Middle frontal gyrus (tissue), 1 donor: ENCODE measurements around the gene HOXA6.

Experiments used
- DNase-seq: peaks from one replicate; pipeline ENCODE4 v3.0.0-alpha.2; 2015; ENCODE audit warnings: low spot score; ENCODE audit errors: extremely low spot score

HOXA6 gene

GRCh38 chr7:27173956-27174873, 26.6 kb upstream of the HOXA6 start, which contains the start of gene HOXA10:
HOXA10 (minus strand) TSS chr7:27174320; CDS start chr7:27174306, 14 bp downstream.
- DNase-seq = no peak

DNA sequence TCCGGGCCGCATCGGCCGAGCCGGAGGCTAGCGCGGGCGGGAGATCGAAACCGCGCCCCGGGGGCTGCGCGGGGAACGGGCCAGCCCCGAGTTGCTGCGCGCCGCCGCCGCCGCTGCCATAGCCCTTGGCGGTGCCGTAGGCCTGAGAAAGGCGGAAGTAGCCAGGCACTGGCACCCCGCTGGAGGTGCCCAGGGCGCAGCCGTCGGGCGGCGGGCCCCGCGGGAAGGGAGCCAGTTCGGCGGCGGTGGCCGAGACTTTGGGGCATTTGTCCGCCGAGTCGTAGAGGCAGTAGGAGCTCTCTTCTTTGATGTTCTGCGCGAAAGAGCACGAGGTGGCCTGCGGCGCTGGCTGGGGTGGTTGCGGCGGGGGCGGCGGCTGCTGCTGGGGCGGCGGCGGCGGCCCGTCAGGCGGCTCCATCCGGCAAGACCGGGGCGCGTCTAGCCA, 26.0 kb upstream of the HOXA6 start:
- no peak for DNase-seq

- DNase-seq = no peak
Measured at GRCh38 chr7:27172823-27173510, 25.4 kb upstream of the HOXA6 start.

DNA sequence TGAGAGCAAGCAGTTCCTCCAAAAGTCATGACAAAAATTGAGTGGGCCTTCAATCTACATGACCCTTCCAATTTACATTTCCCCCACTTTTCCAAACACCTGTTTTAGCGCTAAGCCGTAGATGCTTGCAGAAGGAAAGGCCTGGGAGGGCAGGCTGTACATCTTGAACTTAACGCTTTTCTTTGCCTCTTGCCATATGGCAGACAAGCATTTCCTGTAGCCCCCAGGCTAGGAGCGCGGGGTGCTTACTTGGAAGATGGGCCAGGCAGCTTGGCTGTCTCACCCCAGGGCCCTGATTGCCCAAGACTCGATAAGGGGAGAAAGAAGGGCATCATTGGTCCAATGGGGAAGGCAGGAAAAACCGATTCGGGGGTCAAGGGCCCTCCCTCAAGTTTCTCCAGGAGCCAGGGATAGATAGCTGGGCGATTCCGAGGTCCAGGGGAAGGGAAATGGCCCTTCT, 24.8 kb upstream of the HOXA6 start:
- no peak for DNase-seq

- DNase-seq = no peak
Measured at GRCh38 chr7:27171637-27172314, 24.2 kb upstream of the HOXA6 start.

DNA sequence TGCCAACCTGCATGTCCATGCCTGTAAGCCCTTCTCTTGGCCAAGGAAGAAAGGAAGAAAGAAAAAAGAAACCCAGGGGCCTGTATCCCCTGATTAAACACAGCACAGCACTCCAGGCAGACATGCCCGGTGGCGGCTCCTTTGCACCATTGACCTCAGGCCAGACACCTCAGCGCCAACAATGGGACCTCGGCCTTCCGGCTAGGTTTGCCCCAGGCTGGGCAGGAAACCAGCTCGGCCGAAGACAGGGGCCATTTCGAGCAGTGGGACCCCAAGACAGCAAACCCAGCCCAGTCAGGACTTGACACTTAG, 23.7 kb upstream of the HOXA6 start:
- DNase-seq = no peak

DNA sequence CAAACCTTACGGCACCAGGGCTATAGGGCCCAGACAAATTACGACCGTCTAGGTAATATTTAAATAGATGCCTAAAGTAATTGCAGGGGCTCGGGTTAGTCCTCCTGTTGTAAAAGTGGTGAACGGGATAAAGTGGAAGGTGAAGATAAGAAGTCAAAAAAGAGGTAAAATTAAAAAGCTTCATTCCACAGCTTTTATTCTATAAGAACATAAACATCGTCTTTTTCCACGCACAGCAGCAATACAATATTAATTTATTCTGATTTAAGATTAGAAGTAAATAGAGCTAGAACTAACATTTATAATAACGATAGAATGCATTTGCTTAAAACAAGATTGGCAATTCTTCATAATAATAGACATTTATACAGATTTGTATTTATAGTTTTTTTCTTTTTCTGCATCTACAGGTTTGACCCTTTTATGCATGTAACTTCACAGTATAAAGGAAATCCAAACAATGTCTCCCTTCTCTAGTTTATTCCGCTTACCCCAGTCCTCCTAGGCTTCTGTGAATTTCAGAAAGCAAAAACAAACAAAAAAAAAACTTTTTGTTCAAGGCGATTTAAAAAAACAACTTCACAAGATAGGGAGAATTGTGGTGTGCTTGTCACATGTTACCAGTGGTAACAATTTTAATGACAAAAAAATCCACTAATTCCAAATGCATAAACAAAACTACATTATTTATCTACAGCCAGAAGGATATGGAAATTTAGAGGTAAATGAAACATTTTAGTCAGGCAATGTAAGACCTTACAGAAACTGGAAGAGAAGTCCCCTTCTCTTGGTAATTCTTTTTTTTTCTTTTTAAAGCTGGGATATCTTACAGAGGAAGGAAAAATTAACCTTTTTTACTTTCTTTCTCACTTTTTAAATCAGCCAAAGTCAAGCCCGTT, 23.1 kb upstream of the HOXA6 start:
- no peak for DNase-seq

DNA sequence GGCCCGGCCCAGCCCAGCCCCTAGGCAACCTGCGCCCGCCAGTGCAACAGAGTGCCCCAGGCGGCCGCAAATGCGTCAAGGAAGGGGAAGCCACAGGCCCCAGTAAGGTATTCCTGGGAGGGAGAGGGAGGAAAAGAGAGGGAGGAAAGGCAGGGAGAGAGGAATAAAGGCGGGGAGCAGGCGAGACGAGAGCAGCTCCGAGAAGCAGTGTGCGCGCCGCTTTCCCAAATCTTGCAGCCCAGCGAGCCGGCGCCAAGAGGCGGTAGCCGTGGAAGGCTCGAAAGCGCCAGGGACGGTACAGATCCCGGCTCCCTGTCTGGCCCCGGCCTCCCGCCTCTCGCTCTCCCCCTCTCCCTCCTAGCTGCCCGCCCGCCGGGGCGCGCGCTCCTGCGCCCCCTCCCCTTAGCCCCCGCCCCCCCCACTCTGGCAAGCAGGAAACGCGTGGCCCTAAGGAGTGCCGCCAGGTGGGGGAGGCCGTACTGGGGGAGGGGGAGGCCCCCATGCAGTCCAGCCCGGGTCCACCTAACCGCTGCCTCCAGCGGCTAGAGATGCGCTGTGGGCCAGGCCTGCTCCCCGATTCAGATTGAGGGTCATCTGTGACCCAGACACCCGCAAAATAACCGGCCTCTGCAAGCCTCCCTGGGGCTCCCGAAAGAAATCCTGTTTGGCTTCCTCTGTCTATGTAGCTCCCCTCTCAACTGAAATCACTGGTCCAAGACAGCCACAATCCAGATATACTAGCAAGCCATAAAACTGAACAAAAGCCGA, 22.3 kb upstream of the HOXA6 start:
- DNase-seq = no peak

DNA sequence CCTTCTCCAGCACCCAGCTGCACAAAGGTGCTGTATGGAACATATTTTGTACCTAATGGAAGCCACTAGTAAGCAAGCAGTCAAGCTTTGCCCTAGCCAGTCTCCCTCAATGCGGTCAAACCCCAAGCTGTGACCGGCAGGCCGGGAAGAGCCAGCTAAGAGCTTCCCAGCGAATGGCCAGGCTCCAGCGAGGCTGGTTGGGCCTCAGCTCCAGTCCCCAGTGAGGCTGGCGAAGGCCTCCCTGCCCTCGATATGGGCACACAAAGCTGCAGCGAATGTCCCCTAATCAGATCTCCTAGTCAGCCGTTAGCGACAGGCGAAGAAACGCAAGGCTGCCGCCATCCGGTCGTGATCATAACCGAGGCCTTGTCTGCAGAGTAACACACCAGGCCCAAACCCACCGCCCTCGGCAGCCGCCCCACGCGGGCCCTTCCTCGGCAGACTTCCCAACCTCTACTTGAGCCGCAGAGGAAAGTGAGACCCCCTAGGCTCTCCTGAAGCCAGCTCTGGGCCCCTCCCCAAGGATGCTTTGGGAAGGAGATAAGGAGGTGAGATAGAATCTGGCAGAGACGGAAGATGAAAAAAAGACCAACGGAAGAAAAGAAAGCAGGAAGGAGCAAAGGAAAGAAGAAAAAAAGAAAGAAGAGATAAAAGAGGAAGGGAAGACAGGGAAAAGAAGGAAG, 20.8 kb upstream of the HOXA6 start:
- DNase-seq = no peak

DNA sequence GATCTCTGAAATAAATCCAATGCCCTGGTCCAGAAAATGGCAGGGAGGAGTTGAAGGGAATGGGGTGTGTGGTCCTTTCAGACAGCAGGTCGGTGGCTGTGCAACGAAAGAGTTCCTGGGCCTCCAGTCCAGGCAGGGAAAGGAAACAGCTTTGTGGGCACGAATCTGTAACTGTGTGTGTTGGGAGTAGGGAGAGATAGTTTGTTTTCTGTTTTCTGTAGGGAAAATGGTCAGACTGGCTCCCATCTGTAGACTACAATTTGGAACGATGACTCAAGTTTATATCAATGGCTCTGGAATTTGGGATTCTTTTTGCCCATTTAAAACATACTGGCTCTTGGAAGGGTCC, 20.3 kb upstream of the HOXA6 start:
- DNase-seq = no peak

DNA sequence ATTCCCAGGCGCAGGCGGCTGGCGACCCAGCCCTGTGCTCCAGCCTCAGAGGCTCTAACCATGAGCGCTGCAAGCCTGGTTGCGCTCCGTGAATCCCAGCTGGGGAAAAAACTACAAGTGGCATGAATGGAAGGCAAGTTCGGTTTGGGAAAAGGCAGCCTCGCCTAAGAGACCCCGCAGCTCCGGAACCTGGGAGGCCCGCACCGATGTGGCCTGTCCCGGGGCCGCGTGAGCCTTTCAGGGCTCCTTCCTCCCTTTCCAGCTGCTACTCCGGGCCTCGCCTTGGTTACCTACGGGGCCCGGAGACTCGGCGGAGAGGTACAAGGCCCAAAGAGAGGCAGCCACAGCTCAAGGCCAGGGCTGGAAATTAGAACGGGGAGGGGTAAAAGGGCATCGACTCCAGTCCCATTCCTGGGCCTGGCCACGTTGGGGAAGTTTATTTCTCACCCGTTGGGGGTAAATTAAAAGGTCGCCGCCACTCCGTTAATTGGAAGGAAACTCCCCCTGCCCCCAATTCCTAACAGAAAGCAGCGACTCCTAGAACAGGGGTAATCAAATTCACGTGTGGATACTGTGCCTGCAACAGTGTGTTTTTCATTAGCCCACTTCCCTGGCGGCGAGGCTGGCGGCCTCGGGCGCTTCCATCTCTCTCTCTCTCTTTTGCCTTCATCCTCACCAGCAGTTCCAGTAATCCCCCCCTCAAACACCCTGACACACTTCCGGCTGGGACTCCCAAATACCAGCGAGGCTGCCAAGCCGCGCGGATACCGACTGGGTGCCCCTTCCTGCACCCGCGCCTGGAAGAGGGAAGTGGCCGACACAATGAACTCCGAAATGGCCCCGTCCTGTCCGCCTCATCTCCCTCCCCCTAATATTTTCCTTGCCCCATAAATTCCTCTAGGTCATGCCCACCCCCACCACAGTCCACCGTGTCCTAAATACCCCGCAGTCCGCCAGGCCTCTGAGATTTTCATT, 19.2 kb upstream of the HOXA6 start:
- DNase-seq = no peak

DNA sequence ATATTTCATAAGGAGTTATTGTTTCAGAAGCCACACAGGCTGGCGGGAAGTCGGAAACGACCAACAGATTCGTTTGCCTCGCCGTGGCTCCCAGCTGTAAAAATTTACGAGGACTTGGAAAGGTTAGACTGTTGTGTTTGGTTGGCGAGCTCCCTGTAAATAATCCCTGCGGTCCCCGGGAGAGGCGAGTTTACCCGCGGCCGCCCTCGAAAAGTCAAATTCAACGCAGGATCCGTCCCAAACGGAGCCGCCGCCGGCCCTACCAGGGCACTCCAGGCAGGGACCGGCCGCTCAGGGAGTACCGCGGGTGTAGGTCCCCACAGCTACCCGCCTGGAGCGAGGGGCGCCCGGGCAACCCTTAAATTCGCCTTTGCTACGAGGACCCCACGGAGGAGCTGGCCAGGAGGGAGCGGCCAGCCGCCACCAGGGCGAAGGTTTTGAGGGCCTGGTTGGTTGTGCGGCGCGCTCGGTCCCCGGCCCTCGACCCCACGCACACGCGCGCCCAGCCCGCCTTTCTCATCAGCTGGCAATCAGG, 18.5 kb upstream of the HOXA6 start:
- DNase-seq = no peak

- DNase-seq = no peak
Measured at GRCh38 chr7:27165089-27165995, 17.8 kb upstream of the HOXA6 start, which contains the start of gene HOXA9. HOXA9 (minus strand) TSS chr7:27165537; CDS start chr7:27165457, 80 bp downstream.

- DNase-seq = no peak
Measured at GRCh38 chr7:27164367-27165088, 17.0 kb upstream of the HOXA6 start.

GRCh38 chr7:27164045-27164366, 16.4 kb upstream of the HOXA6 start:
- DNase-seq = no peak

DNA sequence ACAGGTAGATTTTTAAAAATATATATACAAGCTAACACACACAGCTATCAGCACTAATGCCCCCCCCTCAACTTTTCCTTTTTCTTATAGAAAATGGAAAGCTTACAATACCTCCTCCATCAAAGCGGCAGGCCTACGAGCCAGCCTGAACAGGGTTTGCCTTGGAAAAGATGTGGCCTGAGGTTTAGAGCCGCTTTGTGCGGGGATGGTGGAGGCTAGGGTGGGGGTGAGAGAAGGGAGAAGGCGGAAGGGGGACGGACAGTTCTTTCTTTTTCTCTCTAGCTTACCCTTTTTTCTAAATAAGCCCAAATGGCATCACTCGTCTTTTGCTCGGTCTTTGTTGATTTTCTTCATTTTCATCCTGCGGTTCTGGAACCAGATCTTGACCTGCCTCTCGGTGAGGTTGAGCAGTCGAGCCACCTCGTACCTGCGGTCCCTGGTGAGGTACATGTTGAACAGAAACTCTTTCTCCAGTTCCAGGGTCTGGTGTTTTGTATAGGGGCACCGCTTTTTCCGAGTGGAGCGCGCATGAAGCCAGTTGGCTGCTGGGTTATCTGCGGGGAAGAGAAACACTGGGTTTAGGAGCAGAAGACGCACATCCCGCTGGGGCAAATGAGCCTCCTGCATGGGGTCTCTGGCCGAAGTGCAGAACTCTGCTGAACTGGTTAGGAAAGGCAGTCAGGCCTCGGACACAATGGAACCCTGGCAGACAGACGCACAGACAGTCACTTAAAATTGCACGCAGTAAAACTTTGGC, 15.9 kb upstream of the HOXA6 start:
- DNase-seq = no peak
